GM23338 (cell line): Measurements from ENCODE around the gene ZNF536. TPM values are rescaled to one million over a fixed set of nuclear protein-coding genes. Genes with fewer than 3 reads are reported as not detected.

Experiments
- ATAC-seq: fragments of 200-7000 bp; cut with Tn5 transposase; 3 replicates; pipeline ENCODE4 v1.9.1; 2020
- DNase-seq: peaks from one replicate; pipeline ENCODE4 v3.0.0-alpha.2; 2015; ENCODE audit warnings: low spot score
- H2AFZ ChIP-seq: fragments of 200-600 bp; sonication (generic); 2 replicates; pipeline ENCODE4 v1.8.0; 2016; ENCODE audit warnings: antibody characterized with exemption, mild to moderate bottlenecking, moderate library complexity
- H3F3A ChIP-seq: fragments of 200-600 bp; sonication (generic); replicated peaks from 2 replicates; pipeline ENCODE4 v1.8.0; 2017; ENCODE audit warnings: antibody characterized with exemption, mixed run types, low read depth
- H3K27ac ChIP-seq: fragments of 200-600 bp; sonication (generic); 2 replicates; pipeline ENCODE4 v1.6.1; 2016; ENCODE audit warnings: low read depth
- H3K27me3 ChIP-seq: fragments of 200-600 bp; sonication (generic); 2 replicates; pipeline ENCODE4 v1.8.0; 2016; ENCODE audit warnings: mild to moderate bottlenecking, mixed run types, moderate library complexity; ENCODE audit not compliant: insufficient read depth
- H3K36me3 ChIP-seq: fragments of 200-600 bp; sonication (generic); 2 replicates; pipeline ENCODE4 v1.8.0; 2016; ENCODE audit warnings: mild to moderate bottlenecking; ENCODE audit not compliant: insufficient read depth
- H3K4me1 ChIP-seq: fragments of 200-600 bp; sonication (generic); 2 replicates; pipeline ENCODE4 v1.8.0; 2016; ENCODE audit warnings: mild to moderate bottlenecking, moderate library complexity; ENCODE audit not compliant: insufficient read depth
- H3K4me2 ChIP-seq: fragments of 200-600 bp; sonication (generic); 2 replicates; pipeline ENCODE4 v1.7.1; 2017; ENCODE audit warnings: mixed run types
- H3K4me3 ChIP-seq: fragments of 200-600 bp; sonication (generic); 2 replicates; pipeline ENCODE4 v1.6.1; 2016; ENCODE audit warnings: mixed run types
- H3K79me2 ChIP-seq: fragments of 200-600 bp; sonication (generic); replicated peaks from 2 replicates; pipeline ENCODE4 v1.8.0; 2017; ENCODE audit warnings: mild to moderate bottlenecking; ENCODE audit not compliant: insufficient read depth
- H3K9me2 ChIP-seq: fragments of 200-600 bp; sonication (generic); 2 replicates; pipeline ENCODE4 v1.8.0; 2017; ENCODE audit not compliant: insufficient read depth
- H4K20me1 ChIP-seq: fragments of 200-600 bp; sonication (generic); replicated peaks from 2 replicates; pipeline ENCODE4 v1.8.0; 2017; ENCODE audit warnings: mild to moderate bottlenecking; ENCODE audit not compliant: insufficient read depth
- H3K27ac Mint-ChIP-seq: 2 replicates; pipeline ENCODE4 v1.8.0; 2020; ENCODE audit warnings: inconsistent platforms, mild to moderate bottlenecking, moderate library complexity, mixed read lengths
- H3K27me3 Mint-ChIP-seq: 3 replicates; pipeline ENCODE4 v1.8.0; 2022; ENCODE audit warnings: low read depth, mild to moderate bottlenecking, moderate library complexity, mixed read lengths, inconsistent platforms; ENCODE audit not compliant: insufficient read depth, poor library complexity
- H3K36me3 Mint-ChIP-seq: 3 replicates; pipeline ENCODE4 v1.8.0; 2021; ENCODE audit warnings: low read depth, mild to moderate bottlenecking, inconsistent platforms, moderate library complexity, mixed read lengths
- H3K4me1 Mint-ChIP-seq: 3 replicates; pipeline ENCODE4 v1.8.0; 2020; ENCODE audit warnings: mild to moderate bottlenecking, inconsistent platforms, mixed read lengths
- H3K4me3 Mint-ChIP-seq: 3 replicates; pipeline ENCODE4 v1.8.0; 2021; ENCODE audit warnings: moderate library complexity, mild to moderate bottlenecking, inconsistent platforms, mixed read lengths
- H3K9me3 Mint-ChIP-seq: 3 replicates; pipeline ENCODE4 v1.8.0; 2020; ENCODE audit warnings: moderate library complexity, mild to moderate bottlenecking, inconsistent platforms, mixed read lengths
- CREB1 ChIP-seq: fragments of 250-450 bp; sonication (Bioruptor Pico); IDR thresholded peaks from 2 replicates; pipeline ENCODE4 v1.5.0; 2020; ENCODE audit warnings: low read depth, mild to moderate bottlenecking, moderate library complexity
- EZH2 ChIP-seq: fragments of 200-600 bp; sonication (generic); IDR thresholded peaks from one replicate; pipeline ENCODE4 v1.8.0; 2017; ENCODE audit warnings: antibody characterized with exemption, mild to moderate bottlenecking, low read depth; ENCODE audit not compliant: unreplicated experiment
- EZH2phosphoT487 ChIP-seq: fragments of 200-600 bp; sonication (generic); IDR thresholded peaks from one replicate; pipeline ENCODE4 v1.8.1; 2018; ENCODE audit warnings: antibody characterized with exemption; ENCODE audit not compliant: unreplicated experiment
- POLR2AphosphoS5 ChIP-seq: IDR thresholded peaks from 2 replicates; pipeline ENCODE4 v1.6.1; 2016; ENCODE audit warnings: antibody characterized with exemption, low read depth
- STAT1 ChIP-seq: IDR thresholded peaks from one replicate; pipeline ENCODE4 v1.6.1; 2016; ENCODE audit warnings: antibody characterized with exemption; ENCODE audit not compliant: unreplicated experiment
- ZNF114 ChIP-seq: fragments of 250-450 bp; sonication (Bioruptor Pico); IDR thresholded peaks from 2 replicates; pipeline ENCODE4 v1.5.0; 2020; ENCODE audit warnings: mild to moderate bottlenecking, moderate library complexity
- ZNF331 ChIP-seq: fragments of 250-450 bp; sonication (Bioruptor Pico); IDR thresholded peaks from 2 replicates; pipeline ENCODE4 v1.5.0; 2020; ENCODE audit warnings: low read depth, mild to moderate bottlenecking, moderate library complexity
- polyA plus RNA-seq: library from polyadenylated mRNA; unstranded; fragments of >200 nt; fragmentation: Nextera tagmentation; extraction: Ambion mirVana; gene quantifications from 2 replicates; pipeline ENCODE4 v1.2.1, GENCODE V29; 2016
- total RNA-seq: library from RNA; depleted of rRNA; stranded (reverse); fragments of >200 nt; shearing (Covaris generic); gene quantifications from 2 replicates; pipeline ENCODE4 v1.2.3, GENCODE V29; 2014
- TF ChIP-seq, protein P1 (sequence below), 2 experiments: fragments of 200-600 bp in 1 of 2; sonication (generic) in 1 of 2; conservative IDR thresholded peaks; 2 replicates each; pipeline versions ENCODE4 v1.5.1 to v1.6.1; 2016 to 2017; ENCODE audit warnings: antibody characterized with exemption in 2 of 2, low read depth in 2 of 2, mild to moderate bottlenecking in 2 of 2, moderate library complexity in 1 of 2
- TF ChIP-seq, protein P2 (sequence below): IDR thresholded peaks from 2 replicates; pipeline ENCODE4 v1.6.1; 2016; ENCODE audit warnings: antibody characterized with exemption
- TF ChIP-seq, protein P3 (sequence below): fragments of 250-450 bp; sonication (Bioruptor Pico); IDR thresholded peaks from 2 replicates; pipeline ENCODE4 v1.5.0; 2020; ENCODE audit warnings: mild to moderate bottlenecking, moderate library complexity

ZNF536 gene
- total and polyA plus RNA-seq, 2 experiments from 2014 or later, result 0.07 TPM; not detected in 1

DNA sequence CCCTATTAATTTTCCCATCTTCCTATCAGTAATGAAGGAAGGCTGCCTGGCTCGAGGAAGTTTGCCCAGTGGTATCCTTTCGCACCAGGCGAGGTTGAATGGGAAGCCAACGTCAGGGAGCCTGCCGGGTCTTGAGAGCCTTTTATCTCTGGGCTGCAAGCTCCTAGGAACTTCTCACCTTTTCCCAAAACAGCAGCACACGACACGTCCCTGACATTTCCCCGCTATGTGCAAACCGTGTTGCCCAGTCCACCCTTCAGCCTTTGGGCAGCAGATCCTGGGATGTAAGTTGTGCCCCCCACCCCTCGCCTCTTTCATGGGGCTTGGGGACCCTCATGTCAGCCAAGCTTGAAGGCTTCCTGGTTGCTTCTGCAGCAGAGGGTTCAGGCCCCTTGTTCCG lies 179.1 kb downstream of the ZNF536 start (continued):
- TF ChIP-seq, protein P1, sequence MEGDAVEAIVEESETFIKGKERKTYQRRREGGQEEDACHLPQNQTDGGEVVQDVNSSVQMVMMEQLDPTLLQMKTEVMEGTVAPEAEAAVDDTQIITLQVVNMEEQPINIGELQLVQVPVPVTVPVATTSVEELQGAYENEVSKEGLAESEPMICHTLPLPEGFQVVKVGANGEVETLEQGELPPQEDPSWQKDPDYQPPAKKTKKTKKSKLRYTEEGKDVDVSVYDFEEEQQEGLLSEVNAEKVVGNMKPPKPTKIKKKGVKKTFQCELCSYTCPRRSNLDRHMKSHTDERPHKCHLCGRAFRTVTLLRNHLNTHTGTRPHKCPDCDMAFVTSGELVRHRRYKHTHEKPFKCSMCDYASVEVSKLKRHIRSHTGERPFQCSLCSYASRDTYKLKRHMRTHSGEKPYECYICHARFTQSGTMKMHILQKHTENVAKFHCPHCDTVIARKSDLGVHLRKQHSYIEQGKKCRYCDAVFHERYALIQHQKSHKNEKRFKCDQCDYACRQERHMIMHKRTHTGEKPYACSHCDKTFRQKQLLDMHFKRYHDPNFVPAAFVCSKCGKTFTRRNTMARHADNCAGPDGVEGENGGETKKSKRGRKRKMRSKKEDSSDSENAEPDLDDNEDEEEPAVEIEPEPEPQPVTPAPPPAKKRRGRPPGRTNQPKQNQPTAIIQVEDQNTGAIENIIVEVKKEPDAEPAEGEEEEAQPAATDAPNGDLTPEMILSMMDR (conservative IDR thresholded peaks at IDR 0.05; ENCODE audit: low read depth in 2 of 2), result no peak
- TF ChIP-seq, protein P2, sequence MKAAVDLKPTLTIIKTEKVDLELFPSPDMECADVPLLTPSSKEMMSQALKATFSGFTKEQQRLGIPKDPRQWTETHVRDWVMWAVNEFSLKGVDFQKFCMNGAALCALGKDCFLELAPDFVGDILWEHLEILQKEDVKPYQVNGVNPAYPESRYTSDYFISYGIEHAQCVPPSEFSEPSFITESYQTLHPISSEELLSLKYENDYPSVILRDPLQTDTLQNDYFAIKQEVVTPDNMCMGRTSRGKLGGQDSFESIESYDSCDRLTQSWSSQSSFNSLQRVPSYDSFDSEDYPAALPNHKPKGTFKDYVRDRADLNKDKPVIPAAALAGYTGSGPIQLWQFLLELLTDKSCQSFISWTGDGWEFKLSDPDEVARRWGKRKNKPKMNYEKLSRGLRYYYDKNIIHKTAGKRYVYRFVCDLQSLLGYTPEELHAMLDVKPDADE, result no peak
- TF ChIP-seq ZNF114 (CRISPR knock-in tag) (no peak), ZNF331 (CRISPR knock-in tag) (no peak), EZH2phosphoT487 (no peak)

DNA sequence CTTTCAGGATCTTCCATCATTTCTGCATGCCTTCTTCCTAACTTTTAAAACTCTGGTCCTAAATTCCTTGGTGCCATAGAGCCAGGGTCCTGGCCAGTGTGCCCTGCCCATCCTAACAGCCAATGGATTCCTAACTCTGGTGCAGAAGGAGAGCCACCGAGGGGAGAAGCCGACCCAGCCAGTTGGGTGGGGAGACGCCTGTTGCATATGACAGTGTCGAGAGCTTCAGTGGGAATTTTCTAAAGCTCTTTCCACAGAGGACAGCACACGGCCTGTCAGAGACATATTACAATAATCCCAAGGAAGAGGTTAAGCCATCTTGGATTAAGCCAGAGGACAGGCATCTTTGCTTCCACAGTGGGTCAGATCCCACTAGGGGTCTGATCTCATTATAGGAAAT lies 180.4 kb downstream of the ZNF536 start:
- H3K4me1 ChIP-seq, result peaks cover 21% of the 10 kb centered on the region
- H3K36me3 ChIP-seq, result no peaks in the 10 kb centered on the region
- H2AFZ ChIP-seq, result no peak overlapping the region
- H3F3A ChIP-seq, result 0 out of 2 replicates have a peak, but pooled peaks cover 2% of the 10 kb centered on the region
- no peaks in the 10 kb centered on the region for H3K79me2 ChIP-seq
- H3K4me3 ChIP-seq, result no peak overlapping the region
- no peaks in the 10 kb centered on the region for H3K36me3 Mint-ChIP-seq
- H3K4me2 ChIP-seq, result no peak overlapping the region
- no peak for DNase-seq
- H3K9me3 Mint-ChIP-seq, result peaks cover 5% of the 10 kb centered on the region; the same call in 2 of the 3 replicates
- no peak overlapping the region for H3K27ac ChIP-seq
- no peak for ATAC-seq
- no peak overlapping the region for H3K27ac Mint-ChIP-seq
- H3K4me1 Mint-ChIP-seq, result peaks cover 38% of the 10 kb centered on the region
- H3K27me3 Mint-ChIP-seq, result peaks cover 8% of the 10 kb centered on the region
- H4K20me1 ChIP-seq, result no peaks in the 10 kb centered on the region
- H3K4me3 Mint-ChIP-seq, result no peak overlapping the region
- no peaks in the 10 kb centered on the region for H3K27me3 ChIP-seq
- peaks cover 9% of the 10 kb centered on the region; the same call in 1 of the 2 replicates for H3K9me2 ChIP-seq
- TF ChIP-seq EZH2 (no peak), STAT1 (no peak), POLR2AphosphoS5 (no peak), EZH2phosphoT487 (no peak), CREB1 (no peak)
- TF ChIP-seq, protein P2, result no peak
- TF ChIP-seq, protein P1 (conservative IDR thresholded peaks at IDR 0.05; ENCODE audit: low read depth in 2 of 2), result no peak
- TF ChIP-seq, protein P3, sequence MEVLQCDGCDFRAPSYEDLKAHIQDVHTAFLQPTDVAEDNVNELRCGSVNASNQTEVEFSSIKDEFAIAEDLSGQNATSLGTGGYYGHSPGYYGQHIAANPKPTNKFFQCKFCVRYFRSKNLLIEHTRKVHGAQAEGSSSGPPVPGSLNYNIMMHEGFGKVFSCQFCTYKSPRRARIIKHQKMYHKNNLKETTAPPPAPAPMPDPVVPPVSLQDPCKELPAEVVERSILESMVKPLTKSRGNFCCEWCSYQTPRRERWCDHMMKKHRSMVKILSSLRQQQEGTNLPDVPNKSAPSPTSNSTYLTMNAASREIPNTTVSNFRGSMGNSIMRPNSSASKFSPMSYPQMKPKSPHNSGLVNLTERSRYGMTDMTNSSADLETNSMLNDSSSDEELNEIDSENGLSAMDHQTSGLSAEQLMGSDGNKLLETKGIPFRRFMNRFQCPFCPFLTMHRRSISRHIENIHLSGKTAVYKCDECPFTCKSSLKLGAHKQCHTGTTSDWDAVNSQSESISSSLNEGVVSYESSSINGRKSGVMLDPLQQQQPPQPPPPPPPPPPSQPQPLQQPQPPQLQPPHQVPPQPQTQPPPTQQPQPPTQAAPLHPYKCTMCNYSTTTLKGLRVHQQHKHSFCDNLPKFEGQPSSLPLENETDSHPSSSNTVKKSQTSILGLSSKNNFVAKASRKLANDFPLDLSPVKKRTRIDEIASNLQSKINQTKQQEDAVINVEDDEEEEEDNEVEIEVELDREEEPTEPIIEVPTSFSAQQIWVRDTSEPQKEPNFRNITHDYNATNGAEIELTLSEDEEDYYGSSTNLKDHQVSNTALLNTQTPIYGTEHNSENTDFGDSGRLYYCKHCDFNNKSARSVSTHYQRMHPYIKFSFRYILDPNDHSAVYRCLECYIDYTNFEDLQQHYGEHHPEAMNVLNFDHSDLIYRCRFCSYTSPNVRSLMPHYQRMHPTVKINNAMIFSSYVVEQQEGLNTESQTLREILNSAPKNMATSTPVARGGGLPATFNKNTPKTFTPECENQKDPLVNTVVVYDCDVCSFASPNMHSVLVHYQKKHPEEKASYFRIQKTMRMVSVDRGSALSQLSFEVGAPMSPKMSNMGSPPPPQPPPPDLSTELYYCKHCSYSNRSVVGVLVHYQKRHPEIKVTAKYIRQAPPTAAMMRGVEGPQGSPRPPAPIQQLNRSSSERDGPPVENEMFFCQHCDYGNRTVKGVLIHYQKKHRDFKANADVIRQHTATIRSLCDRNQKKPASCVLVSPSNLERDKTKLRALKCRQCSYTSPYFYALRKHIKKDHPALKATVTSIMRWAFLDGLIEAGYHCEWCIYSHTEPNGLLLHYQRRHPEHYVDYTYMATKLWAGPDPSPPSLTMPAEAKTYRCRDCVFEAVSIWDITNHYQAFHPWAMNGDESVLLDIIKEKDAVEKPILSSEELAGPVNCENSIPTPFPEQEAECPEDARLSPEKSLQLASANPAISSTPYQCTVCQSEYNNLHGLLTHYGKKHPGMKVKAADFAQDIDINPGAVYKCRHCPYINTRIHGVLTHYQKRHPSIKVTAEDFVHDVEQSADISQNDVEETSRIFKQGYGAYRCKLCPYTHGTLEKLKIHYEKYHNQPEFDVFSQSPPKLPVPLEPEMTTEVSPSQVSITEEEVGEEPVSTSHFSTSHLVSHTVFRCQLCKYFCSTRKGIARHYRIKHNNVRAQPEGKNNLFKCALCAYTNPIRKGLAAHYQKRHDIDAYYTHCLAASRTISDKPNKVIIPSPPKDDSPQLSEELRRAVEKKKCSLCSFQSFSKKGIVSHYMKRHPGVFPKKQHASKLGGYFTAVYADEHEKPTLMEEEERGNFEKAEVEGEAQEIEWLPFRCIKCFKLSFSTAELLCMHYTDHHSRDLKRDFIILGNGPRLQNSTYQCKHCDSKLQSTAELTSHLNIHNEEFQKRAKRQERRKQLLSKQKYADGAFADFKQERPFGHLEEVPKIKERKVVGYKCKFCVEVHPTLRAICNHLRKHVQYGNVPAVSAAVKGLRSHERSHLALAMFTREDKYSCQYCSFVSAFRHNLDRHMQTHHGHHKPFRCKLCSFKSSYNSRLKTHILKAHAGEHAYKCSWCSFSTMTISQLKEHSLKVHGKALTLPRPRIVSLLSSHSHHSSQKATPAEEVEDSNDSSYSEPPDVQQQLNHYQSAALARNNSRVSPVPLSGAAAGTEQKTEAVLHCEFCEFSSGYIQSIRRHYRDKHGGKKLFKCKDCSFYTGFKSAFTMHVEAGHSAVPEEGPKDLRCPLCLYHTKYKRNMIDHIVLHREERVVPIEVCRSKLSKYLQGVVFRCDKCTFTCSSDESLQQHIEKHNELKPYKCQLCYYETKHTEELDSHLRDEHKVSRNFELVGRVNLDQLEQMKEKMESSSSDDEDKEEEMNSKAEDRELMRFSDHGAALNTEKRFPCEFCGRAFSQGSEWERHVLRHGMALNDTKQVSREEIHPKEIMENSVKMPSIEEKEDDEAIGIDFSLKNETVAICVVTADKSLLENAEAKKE (CRISPR knock-in tag), result no peak
